ENCODE results near the gene PAX5.

Gene PAX5

GRCh38 chr9:36882594-36882993 lies 151.5 kb downstream of the PAX5 start:
- TF ChIP-seq CTCF (IDR thresholded peaks at IDR 0.05) = no peak
- TF ChIP-seq ZFX (IDR thresholded peaks at IDR 0.05; ENCODE audit: borderline replicate concordance) = no peak
- no peak overlapping the region for H3K27ac ChIP-seq

- no peak overlapping the region for H3K27ac ChIP-seq
- TF ChIP-seq CTCF (IDR thresholded peaks at IDR 0.05) (no peak), ZFX (IDR thresholded peaks at IDR 0.05; ENCODE audit: borderline replicate concordance) (no peak)
Observed at GRCh38 chr9:36881743-36882441, 152.2 kb downstream of the PAX5 start.

- no peak for TF ChIP-seq ZFX (IDR thresholded peaks at IDR 0.05; ENCODE audit: borderline replicate concordance)
- TF ChIP-seq CTCF (IDR thresholded peaks at IDR 0.05) = no peak
Observed at GRCh38 chr9:36881316-36881715, 152.8 kb downstream of the PAX5 start.

GRCh38 chr9:36880075-36880474 lies 154.0 kb downstream of the PAX5 start:
- H3K27ac ChIP-seq = no peak overlapping the region
- no peak for TF ChIP-seq CTCF (IDR thresholded peaks at IDR 0.05)
- no peak for TF ChIP-seq ZFX (IDR thresholded peaks at IDR 0.05; ENCODE audit: borderline replicate concordance)

More at GRCh38 chr9:36881316-36881715, 152.8 kb downstream of the PAX5 start:
- H3K27ac ChIP-seq = no peak overlapping the region

- TF ChIP-seq ZFX (IDR thresholded peaks at IDR 0.05; ENCODE audit: borderline replicate concordance) (no peak), CTCF (IDR thresholded peaks at IDR 0.05) (no peak)
- H3K27ac ChIP-seq = no peak overlapping the region
Observed at GRCh38 chr9:36878986-36879982, 154.8 kb downstream of the PAX5 start.

GRCh38 chr9:36877239-36877638 lies 156.8 kb downstream of the PAX5 start:
- no peak for TF ChIP-seq ZFX (IDR thresholded peaks at IDR 0.05; ENCODE audit: borderline replicate concordance)
- no peak for TF ChIP-seq CTCF (IDR thresholded peaks at IDR 0.05)
- no peak overlapping the region for H3K27ac ChIP-seq
